Skin of body (tissue), 2 donors: Measurements from ENCODE around the gene USP46. TPM values are rescaled to one million over a fixed set of nuclear protein-coding genes. Genes with fewer than 3 reads are reported as not detected.

Experiments
- DNase-seq: peaks from one replicate; lab custom pipeline; 2025; lab: John Stamatoyannopoulos, UW
- total RNA-seq: library from RNA; depleted of rRNA; stranded (reverse); fragments of >200 nt; gene quantifications from one replicate; pipeline ENCODE4 v1.2.3, GENCODE V29; 2014

USP46 gene
- total RNA-seq = 15.3 TPM

- DNase-seq = peak; percentile 45
These were observed at the start of gene USP46 for GRCh38 chr4:52659001-52659721. Gene USP46, minus strand, starts transcription at chr4:52659301. Its CDS starts 151 bp downstream, at chr4:52659150.

DNA sequence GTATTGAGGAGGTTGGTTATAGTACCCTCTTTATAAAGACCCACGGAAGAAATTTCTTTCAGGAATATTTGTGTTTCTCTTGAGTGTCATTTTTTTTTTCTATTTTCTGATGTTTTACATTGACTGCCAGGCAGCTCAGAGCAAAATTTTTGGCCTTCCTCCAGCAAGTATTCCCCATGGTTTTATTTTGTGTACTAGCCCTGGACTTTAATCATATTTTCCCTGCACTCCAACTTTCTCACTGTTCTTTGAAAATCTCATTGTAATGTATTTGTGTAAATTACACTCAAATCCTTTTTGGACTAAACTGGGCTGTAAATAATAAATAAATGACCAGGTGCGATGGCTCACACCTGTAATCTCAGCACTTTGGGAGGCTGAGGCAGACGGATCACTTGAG, 45.6 kb upstream of the USP46 start:
- no peak for DNase-seq

- no peak for DNase-seq
These were observed 45.0 kb upstream of the USP46 start for GRCh38 chr4:52704133-52704532.

- no peak for DNase-seq
These were observed 42.1 kb upstream of the USP46 start for GRCh38 chr4:52701207-52701606.

- peak; percentile 1 for DNase-seq
These were observed 35.8 kb upstream of the USP46 start for GRCh38 chr4:52694936-52695335.

- no peak for DNase-seq
These were observed 34.4 kb upstream of the USP46 start for GRCh38 chr4:52693492-52693891.

GRCh38 chr4:52689096-52689495, 30.0 kb upstream of the USP46 start:
- no peak for DNase-seq

DNA sequence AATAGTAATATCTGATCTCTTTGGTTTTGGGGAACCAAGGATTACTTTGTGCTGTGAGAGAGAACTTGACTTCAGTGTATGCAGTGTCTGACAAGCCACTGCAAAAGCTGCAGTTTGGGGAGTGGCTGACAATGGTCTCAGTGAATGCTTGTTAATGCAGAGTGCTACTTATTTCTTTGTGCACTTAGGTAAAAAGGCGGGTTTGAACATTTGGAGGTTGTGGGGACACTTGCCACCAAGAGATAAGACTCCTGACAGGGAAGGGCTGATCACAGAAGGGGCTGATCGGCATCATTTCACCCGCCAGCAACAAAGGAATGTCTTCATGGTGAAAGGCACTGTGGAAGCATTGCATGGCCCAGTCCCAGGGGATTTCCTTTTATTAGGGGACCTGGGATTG, 28.6 kb upstream of the USP46 start:
- no peak for DNase-seq

DNA sequence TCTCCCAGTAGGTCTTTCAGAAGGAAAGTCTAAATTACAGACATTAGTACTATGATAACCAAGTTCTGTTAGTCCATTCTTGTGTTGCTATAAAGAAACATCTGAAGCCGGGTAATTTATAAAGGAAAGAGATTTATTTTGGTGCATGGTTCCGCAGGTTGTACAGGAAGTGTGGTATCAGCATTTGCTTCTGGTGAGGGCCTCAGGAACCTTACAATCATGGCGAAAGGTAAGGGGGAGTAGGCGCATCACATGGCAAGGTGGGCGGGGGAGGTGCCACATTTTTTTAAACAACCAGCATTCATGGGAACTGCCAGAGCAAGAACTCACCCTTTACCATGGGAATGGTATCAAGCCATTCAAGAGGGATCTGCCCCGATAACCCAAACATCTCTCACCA, 26.2 kb upstream of the USP46 start:
- no peak for DNase-seq

- DNase-seq = no peak
These were observed 25.8 kb upstream of the USP46 start for GRCh38 chr4:52684896-52685295.

DNA sequence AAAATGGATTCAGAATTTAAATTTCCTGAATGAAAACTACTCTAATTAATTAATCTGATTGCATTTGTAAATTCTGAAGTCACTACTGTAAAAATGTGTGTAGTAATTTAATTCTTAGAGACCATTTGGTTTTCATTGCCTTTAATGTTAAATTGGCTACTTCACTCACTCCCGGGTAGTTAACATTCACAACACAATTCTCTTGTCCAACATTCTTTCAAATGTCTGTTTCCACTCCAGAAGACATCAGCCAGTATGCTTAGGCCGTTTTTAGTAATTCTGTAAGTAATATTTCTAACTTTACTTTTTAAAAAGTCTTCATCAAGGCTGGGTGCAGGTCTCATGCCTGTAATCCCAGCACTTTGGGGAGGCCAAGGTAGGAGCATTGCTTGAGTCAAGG, 21.3 kb upstream of the USP46 start:
- no peak for DNase-seq

DNA sequence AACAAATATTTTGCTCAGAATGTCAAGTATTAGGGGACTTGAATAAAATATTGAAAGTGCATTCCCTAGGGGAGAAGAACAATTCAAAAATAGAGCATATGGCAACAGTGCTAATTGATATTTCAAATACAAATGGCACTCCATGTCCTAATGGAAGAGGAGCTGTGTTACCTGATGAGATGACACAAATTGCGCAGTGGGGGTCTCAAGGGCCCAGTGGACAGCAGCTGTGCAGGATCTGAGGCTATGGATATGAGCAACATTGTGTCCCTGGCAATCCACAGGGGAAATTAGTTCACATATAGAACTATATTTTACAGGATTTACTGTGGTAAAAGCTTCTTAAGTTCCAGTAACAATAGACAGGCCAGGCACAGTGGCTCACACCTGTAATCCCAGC, 17.4 kb upstream of the USP46 start:
- DNase-seq = no peak

- DNase-seq = no peak
These were observed 16.0 kb upstream of the USP46 start for GRCh38 chr4:52675111-52675510.

GRCh38 chr4:52670739-52671138, 11.6 kb upstream of the USP46 start:
- no peak for DNase-seq

DNA sequence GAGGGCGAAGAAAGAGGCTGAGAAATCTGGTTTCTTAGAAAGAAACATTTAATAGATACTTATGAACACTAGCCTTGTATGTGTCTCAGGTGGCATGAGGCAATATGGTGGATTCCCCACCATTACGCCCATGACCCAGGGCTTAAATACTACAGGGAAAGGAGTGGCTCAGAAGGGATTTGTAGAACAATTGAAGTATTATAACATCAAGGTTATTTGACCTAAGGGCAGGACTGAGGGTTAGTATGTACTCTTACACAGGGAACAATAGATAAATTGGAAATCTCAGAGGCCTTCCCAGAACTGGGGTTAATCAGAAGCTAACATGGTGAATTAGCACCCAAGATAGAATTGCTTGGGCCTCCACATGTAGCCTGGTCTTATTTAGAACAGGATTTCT, 11.0 kb upstream of the USP46 start:
- no peak for DNase-seq

- no peak for DNase-seq
These were observed 6.5 kb upstream of the USP46 start for GRCh38 chr4:52665592-52665991.

GRCh38 chr4:52664479-52664878, 5.4 kb upstream of the USP46 start:
- no peak for DNase-seq

- DNase-seq = no peak
These were observed 3.0 kb upstream of the USP46 start for GRCh38 chr4:52661966-52662690.

DNA sequence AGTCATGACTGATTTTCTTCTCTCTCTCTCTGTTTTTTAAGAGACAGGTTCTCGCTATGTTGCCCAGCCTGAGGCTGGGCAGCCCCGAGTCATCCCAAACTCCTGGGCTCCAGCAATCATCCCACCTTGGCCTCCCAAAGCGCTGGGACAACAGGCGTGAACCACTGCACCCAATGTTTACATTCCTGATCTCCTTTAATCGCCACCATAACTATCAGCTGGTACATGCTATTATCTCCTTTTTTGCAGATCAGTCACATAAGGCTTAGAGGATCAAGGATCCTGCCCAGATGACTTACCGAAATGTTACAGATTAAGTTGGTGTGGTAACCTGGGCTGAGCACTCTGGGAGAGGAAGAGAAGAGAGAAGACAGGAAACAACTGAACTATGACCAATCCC, 1.5 kb upstream of the USP46 start:
- no peak for DNase-seq

DNA sequence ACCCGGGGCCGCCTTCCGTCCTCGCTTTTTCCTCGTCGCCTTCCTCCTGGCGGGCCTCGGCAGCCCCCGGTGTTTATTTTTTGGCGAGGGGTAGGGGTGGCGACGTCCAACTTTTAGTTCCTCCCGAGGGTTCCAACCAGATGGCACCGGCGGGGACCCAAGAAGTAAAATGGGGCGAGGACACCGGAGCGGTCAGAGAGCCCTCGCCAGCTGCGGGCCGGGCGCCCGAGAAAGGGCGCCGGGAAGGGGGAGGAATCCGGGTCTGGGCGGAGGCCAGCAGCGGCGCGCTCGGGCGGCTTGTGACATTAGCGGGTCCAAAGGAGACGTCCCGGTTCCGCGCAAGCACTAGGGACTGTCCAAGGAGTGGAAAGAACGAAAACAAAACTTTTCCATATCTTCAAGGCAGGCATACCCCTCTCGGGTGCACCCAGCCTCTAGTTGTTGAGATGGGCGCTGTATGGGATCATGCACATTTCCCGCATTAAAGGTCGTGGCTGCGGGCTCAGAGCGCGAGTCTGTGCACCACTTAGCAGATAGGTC, 691 bp upstream of the USP46 start:
- DNase-seq = peak; percentile 21

- DNase-seq = no peak
These were observed 480 bp downstream of the USP46 start for GRCh38 chr4:52658641-52659000.

GRCh38 chr4:52657618-52658501, 1.2 kb downstream of the USP46 start:
- DNase-seq = peak; percentile 22
